Fibroblast of lung (primary cell): ENCODE measurements around the gene XPNPEP3.

Experiments used
- EZH2 ChIP-seq: IDR thresholded peaks from 2 replicates; pipeline ENCODE4 v1.5.1; 2012; ENCODE audit warnings: low read length, control low read depth, mild to moderate bottlenecking; ENCODE audit errors: missing control alignments
- TF ChIP-seq, protein P1 (sequence below), 2 donors: IDR thresholded peaks in 1 of 2; conservative IDR thresholded peaks in 1 of 2; 1 replicate in 1 of 2; 2 replicates in 1 of 2; pipeline ENCODE4 v1.5.1; 2011 to 2012; ENCODE audit warnings: low read length in 2 of 2, control low read depth in 1 of 2, inconsistent platforms in 1 of 2, low read depth in 1 of 2, mild to moderate bottlenecking in 1 of 2

DNA sequence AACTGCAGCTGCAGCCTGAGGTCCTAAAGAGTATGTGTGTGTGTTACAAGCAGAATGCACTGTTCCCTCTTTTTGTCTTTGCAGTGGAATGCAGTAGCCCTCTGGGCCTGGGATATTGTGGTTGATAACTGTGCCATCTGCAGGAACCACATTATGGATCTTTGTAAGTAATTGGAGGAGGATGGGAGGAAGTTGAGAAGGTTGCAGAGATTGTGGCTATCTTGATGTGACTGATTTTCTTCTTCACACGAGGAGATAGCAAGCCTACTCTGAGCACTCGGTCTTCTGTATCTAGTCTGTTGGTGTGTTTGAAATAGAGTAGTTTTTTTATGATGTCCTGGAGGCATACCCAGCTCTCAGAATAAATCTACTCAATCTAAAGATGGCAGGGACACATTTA is 96.5 kb downstream of the XPNPEP3 start:
- TF ChIP-seq, protein P1, sequence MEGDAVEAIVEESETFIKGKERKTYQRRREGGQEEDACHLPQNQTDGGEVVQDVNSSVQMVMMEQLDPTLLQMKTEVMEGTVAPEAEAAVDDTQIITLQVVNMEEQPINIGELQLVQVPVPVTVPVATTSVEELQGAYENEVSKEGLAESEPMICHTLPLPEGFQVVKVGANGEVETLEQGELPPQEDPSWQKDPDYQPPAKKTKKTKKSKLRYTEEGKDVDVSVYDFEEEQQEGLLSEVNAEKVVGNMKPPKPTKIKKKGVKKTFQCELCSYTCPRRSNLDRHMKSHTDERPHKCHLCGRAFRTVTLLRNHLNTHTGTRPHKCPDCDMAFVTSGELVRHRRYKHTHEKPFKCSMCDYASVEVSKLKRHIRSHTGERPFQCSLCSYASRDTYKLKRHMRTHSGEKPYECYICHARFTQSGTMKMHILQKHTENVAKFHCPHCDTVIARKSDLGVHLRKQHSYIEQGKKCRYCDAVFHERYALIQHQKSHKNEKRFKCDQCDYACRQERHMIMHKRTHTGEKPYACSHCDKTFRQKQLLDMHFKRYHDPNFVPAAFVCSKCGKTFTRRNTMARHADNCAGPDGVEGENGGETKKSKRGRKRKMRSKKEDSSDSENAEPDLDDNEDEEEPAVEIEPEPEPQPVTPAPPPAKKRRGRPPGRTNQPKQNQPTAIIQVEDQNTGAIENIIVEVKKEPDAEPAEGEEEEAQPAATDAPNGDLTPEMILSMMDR (conservative IDR thresholded peaks at IDR 0.05 in 1 of 2, IDR thresholded peaks at IDR 0.05 in 1 of 2; ENCODE audit: low read depth in 1 of 2, low read length in 2 of 2), result no peak
- TF ChIP-seq EZH2, result no peak
